Measurements from ENCODE around the gene AMER1.
A peak's percentile ranks its signal among the peaks of the same experiment; 100 is the strongest.
"Not testable (repeated sequence)": the region's sequence is repeated elsewhere in the genome, so short reads cannot be mapped to it uniquely, and the experiment has no call there.

Gene AMER1

GRCh38 chrX:64205441-64205734 is at the start of gene AMER1:
AMER1 (minus strand) TSS chrX:64205708; CDS start chrX:64193286, 12,422 bp downstream.
- no peak for DNase-seq (ENCODE audit: low spot score)

DNA sequence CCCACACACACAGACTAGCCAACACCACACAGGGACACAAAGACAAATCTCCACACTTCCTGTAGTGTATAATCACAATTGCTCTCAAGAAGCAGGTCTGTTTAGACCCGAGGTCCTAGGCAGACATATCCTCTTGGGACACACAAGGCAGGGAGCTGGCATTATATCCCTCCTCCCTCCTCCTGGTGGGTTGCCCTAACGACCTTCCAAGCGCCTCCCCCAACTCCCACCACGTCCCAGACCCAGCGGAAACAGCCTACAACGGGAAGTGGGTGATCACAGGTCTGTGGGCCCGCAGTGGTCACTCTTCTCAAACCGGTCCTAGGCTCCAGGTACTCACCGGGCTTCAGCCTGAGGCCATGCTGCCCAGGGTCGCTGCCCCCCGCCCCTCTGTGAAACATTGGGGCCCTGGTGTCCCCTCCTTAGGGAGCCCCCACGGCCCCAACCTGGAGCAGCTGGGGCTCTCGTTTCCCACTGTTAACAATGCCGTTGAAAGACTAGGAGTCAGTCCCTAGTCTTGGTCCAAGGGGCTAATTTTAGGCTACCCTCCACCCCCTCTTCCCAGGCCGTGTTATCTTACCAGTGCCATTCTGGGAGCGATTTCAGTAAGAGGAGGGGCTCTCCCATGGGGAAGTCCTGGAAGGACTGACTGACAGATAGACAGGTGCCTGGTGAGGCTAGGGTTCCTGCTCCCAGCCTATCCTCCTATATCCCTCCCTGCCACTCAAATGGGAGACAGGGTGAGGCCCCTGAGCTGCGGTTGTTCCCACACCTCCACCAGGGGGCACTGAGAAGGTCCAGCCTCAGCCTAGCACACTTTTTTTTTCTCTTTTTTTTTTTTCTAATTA is 24.8 kb upstream of the AMER1 start, which contains the start of gene ASB12:
TSS of gene ASB12 (minus strand) at position 485 of the 848 bp plus-strand sequence. CDS start 4,957 bp downstream, outside the sequence.
- peak; percentile 11 for DNase-seq (ENCODE audit: low spot score)

DNA sequence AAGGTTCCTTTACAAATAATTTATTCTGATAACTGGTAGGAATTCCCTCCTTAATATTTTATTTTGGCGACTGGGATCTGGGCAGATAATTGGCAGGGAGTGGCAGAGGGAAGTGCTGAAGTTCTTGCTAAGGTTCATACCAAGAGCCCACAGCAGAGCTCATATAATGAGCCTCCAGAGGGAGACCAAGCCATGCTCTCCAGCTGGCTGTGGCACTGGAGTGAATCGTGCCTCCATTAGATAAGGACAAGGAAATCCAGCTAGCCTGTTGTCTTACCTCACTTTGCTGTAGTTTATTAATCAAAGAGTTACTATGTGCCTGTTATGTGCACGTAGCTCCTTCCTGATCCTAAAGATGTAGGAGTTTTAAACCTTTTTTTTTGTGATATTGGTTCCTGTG is 23.6 kb upstream of the AMER1 start:
- DNase-seq (ENCODE audit: low spot score) = no peak

DNA sequence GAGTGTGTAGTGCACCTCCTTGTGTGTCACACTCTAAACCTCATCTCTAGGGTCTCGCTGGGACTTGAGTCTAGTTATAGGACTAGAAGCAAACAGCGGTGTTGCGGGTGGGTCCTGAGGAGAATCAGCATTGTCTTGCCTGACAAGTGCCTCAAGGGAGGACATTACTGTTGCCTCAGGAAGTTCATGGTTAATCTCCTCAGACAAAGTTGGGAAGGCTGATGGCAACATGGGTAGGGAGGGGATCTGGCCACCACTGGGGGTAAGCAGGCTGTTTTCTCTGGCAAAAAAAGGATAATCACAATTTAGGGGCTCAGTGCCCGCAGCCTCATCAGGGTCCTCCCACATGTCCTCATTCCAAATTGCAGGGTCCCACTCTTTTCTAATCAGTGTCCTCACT is 12.5 kb upstream of the AMER1 start:
- DNase-seq (ENCODE audit: low spot score) = no peak

- DNase-seq (ENCODE audit: low spot score) = not testable (repeated sequence)
These were observed 8.5 kb upstream of the AMER1 start for GRCh38 chrX:64213989-64214388.

- DNase-seq (ENCODE audit: low spot score) = no peak
These were observed 1.2 kb upstream of the AMER1 start for GRCh38 chrX:64206556-64207162.

DNA sequence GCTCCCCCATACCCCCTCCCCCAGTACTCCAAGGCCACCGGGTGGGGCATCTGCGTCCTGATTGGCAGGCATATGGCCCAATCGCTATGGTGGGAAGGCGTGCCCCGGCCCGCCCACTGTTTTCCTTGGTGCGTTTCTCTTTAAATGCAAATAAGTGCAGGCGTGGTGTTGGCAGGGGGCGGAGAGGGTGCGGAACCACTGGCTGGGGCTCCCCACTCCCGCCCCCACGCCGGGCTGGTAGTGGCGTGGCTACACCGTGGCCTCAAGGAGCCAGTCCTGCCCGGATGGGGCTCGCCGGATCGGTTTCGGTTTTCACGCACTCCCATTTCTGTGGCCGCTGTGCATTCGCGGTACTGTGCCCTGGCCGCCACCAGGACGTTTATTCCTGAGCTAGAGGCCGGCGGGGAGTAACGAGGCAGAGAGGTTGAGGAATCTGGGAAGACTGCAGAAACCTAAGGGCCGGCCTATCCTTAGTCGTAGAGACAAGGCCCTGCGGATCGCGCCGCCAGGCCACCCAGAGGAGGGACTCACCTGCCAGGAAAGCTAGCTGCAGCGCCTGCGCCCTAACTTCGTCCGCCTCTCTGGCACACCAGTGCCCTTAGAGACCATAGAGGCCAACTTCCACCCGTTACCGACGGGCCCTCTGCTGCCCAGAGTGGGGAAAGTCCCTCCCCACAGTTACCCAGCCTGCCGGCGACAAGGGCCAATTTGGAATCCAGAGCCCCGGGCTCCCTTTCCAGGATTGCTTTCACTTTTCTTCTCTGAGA is 410 bp upstream of the AMER1 start:
- peak; percentile 87 for DNase-seq (ENCODE audit: low spot score)

GRCh38 chrX:64204701-64205440 is 637 bp downstream of the AMER1 start:
- peak; percentile 64 for DNase-seq (ENCODE audit: low spot score)

- DNase-seq (ENCODE audit: low spot score) = peak; percentile 7
These were observed 1.3 kb downstream of the AMER1 start for GRCh38 chrX:64204252-64204651.

GRCh38 chrX:64202808-64203325 is 2.6 kb downstream of the AMER1 start:
- DNase-seq (ENCODE audit: low spot score) = no peak

DNA sequence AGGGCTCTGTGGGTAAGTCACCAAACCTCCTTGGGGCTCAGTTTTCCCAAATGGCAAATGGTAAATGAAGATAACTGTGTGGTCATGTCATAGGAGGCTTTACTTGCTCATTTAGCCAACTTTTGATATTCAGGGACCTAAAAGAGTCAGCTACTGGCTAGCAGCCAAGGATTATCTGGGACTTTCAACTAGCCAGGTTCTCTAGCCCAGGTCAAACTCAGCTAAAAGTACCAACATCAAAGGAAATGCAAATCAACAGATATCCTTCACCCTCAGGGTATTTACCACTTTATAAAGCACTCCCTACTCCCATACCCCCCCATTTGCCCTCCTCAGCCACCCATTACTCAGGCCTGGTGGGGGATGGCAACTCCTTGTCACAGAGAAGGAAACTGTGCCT is 7.5 kb downstream of the AMER1 start:
- DNase-seq (ENCODE audit: low spot score) = no peak

DNA sequence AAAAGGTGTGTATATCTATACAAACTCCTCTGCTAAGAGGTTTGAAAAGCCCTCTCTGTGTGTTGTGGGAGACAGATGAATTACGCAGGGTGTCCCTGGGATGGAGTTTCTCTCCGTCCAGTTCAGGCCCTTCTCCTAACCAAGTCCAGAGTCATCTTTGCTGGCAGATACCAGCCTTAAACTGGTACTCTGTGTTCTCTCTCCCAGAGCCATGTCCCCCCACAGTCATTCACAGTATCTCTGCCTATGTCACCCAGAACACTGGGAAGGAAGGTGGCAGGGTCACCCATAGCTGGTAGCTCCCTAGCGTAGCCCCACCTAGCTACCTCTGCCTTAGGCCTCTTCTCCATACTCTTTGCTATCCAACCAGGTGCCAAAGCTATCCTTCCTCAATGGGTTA is 8.9 kb downstream of the AMER1 start:
- no peak for DNase-seq (ENCODE audit: low spot score)

DNA sequence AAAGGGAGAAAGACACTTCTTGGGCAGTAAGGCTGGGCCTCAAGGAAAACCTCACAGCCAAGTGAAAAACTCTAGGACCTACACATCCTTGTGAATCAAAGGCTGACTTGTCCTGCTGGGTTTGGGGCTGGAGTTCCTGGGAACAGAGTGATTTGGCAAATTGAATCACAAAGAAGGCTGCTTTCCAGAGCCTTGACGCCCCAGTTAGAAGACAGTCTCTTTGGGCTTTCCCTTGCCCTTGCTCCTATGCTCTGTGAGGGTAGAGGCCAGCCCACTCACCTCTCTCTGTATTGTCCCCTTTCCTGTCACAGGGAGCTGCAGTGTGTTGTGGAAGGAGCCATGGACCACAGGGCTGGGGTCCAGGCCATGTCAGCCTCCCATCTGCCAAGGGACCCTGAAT is 9.6 kb downstream of the AMER1 start:
- peak; percentile 12 for DNase-seq (ENCODE audit: low spot score)

GRCh38 chrX:64192673-64193072 is 12.8 kb downstream of the AMER1 start:
- DNase-seq (ENCODE audit: low spot score) = no peak

DNA sequence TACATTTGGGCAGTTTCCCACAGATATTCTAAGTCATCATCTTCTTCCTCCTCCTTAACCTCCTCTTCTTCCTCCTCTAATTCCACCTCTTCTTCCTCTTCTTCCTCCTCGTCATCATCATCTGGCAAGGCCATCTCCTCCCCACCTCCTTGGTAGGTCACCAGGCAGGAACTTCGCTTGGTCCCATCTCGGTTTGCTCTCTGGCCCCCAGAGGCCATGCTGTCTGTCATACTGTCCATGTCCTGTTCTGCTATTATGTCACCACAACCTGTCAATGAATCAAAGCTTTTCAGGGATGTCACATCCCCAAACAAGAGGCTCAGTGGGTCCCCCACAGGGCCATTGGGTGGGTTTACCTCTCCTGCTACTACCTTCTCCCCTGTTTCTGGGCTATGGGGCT is 13.5 kb downstream of the AMER1 start:
- no peak for DNase-seq (ENCODE audit: low spot score)

GRCh38 chrX:64191281-64192010 is 14.1 kb downstream of the AMER1 start:
- DNase-seq (ENCODE audit: low spot score) = no peak

- no peak for DNase-seq (ENCODE audit: low spot score)
These were observed 15.3 kb downstream of the AMER1 start for GRCh38 chrX:64190136-64190740.

GRCh38 chrX:64188901-64189300 is 16.6 kb downstream of the AMER1 start:
- no peak for DNase-seq (ENCODE audit: low spot score)

DNA sequence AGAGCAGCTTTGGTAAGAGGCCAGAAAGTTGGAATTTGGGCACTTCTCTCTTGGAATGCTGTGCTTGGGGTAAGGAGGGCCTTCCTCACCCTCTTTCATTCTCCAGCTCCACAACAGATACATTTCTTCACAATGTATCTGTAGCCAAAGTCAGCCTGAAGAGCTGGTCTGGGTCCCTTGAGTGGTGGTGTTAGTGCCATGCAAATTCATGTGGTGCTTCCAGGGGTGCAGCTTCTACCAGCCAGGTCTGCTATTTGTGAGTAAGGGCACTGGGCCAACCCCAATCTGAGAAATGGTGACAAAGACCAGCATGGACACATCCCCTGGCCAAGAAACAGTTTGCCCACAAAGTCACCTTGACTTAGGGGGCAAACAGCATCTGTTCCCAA is 17.8 kb downstream of the AMER1 start:
- no peak for DNase-seq (ENCODE audit: low spot score)

DNA sequence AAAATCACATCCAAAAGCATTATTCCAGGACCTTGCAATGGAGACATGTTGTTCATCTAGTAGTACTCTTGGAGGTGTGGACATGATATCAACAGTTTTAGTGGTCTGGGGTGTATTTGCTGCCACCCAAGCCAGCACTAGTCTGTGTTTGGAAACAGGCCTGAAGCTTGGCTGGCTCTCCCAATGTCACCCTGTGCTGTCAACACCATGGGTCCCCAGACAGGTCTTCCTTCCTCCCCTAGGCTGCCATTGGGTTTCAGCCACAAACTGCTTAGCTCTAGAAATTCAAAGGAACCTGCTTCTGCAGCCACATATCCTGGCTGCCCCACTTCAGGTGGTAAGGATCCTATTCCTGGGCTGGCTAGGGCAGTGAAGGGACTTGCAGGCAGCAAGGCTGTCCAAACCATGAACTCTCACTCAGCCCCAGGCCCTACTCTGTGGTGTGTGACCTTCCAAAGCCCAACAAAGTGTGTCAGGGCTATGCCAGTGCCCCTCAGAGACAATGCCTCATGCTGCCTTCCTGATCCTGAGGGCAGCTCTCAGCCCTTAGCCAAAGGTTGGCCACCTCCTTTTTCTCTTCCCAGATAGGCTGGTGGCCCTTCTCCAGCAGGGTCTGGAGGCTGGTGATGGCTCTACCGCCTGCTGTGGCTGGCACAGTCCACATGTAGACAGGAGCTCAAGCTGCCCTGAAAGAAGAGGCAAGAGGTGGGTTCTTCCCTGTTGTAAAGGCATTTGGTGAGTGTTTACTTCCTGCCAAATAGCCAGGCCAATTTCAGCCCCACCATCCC is 18.3 kb downstream of the AMER1 start:
- no peak for DNase-seq (ENCODE audit: low spot score)

Data from iPS-NIHi11 (cell line).